NCI-H2081 (cell line): ENCODE data around the gene SULT2B1.

Experiments
- DNase-seq, 2 experiments: peaks; one replicate each; lab custom pipeline; 2025; lab: John Stamatoyannopoulos, UW

Gene SULT2B1

GRCh38 chr19:48634424-48635262 lies 82.7 kb downstream of the SULT2B1 start:
- DNase-seq, result peak; percentile 96 to 97

- DNase-seq, result peak; percentile 64 to 73
Observed at GRCh38 chr19:48635263-48635965, 83.4 kb downstream of the SULT2B1 start.

- DNase-seq, result no peak
Observed at GRCh38 chr19:48635966-48636858, 84.2 kb downstream of the SULT2B1 start.

GRCh38 chr19:48636859-48637448 lies 85.0 kb downstream of the SULT2B1 start, which contains the start of gene DBP:
Gene DBP (minus strand): TSS chr19:48637379. CDS start chr19:48636994, 385 bp downstream.
- DNase-seq, result no peak

- peak; percentile 99 for DNase-seq
Observed at GRCh38 chr19:48637449-48637947, 85.5 kb downstream of the SULT2B1 start.

- peak; percentile 77 to 81 for DNase-seq
Observed at GRCh38 chr19:48637948-48638830, 86.2 kb downstream of the SULT2B1 start.

- no peak for DNase-seq
Observed at GRCh38 chr19:48638831-48639381, 86.9 kb downstream of the SULT2B1 start.

GRCh38 chr19:48639483-48640375 lies 87.8 kb downstream of the SULT2B1 start:
- DNase-seq, result no peak

GRCh38 chr19:48641850-48642249 lies 89.9 kb downstream of the SULT2B1 start:
- DNase-seq, result no peak

- no peak for DNase-seq
Observed at GRCh38 chr19:48642862-48643261, 90.9 kb downstream of the SULT2B1 start.

GRCh38 chr19:48644355-48644754 lies 92.4 kb downstream of the SULT2B1 start:
- no peak for DNase-seq

GRCh38 chr19:48644839-48645619 lies 93.1 kb downstream of the SULT2B1 start:
- DNase-seq, result peak; percentile 61 to 75

GRCh38 chr19:48645620-48646000 lies 93.6 kb downstream of the SULT2B1 start:
- DNase-seq, result no peak

- DNase-seq, result peak; percentile 88 to 89
Observed at GRCh38 chr19:48646001-48646721, 94.2 kb downstream of the SULT2B1 start, which contains the start of gene CA11. Gene CA11 (minus strand): TSS chr19:48646187. CDS start chr19:48645632, 555 bp downstream.

GRCh38 chr19:48646722-48647216 lies 94.8 kb downstream of the SULT2B1 start:
- no peak for DNase-seq

- DNase-seq, result no peak
Observed at GRCh38 chr19:48648134-48648533, 96.2 kb downstream of the SULT2B1 start.
